D721Med (cell line): ENCODE data around the gene LTBP2.

Experiments used
- DNase-seq: peaks from one replicate; pipeline ENCODE4 v3.0.0; 2011; ENCODE audit warnings: low spot score; ENCODE audit not compliant: insufficient read length
- FAIRE-seq: peaks from 2 replicates; lab custom pipeline; 2011; peaks lifted over from hg19 to GRCh38; lab: Jason Lieb, UNC
- CTCF ChIP-seq: IDR thresholded peaks from 2 replicates; pipeline ENCODE4 v1.5.1; 2012; ENCODE audit warnings: mild to moderate bottlenecking, control low read depth; ENCODE audit not compliant: insufficient read depth; ENCODE audit errors: missing control alignments

LTBP2 gene

GRCh38 chr14:74605531-74606223 lies 6.4 kb downstream of the LTBP2 start:
- DNase-seq: no peak
- no peak for TF ChIP-seq CTCF
- FAIRE-seq: no peak

- FAIRE-seq: no peak
These were observed 7.1 kb downstream of the LTBP2 start for GRCh38 chr14:74604911-74605310.

DNA sequence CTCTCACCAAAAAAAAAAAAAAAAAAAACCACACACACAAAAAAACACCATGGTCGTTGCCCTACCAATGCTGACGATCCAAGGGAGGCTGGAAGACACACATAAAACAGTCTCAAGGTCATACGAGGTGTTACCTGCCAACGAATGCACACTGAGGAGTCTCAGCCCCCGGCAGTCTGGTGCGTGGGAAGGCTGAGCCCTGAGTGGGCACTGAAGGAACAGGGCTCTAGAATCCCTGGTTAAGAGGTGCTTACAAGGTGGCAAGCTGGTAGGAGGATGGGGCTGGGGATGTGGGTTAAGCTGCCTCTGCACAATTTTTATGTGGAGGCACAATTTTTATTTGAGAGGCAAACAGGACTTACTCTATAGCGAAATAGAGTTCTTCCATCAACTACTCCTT lies 7.9 kb downstream of the LTBP2 start:
- DNase-seq: no peak
- TF ChIP-seq CTCF: no peak
- no peak for FAIRE-seq

More at GRCh38 chr14:74604911-74605310, 7.1 kb downstream of the LTBP2 start:
- no peak for DNase-seq
- no peak for TF ChIP-seq CTCF

- TF ChIP-seq CTCF: no peak
- DNase-seq (no peak), FAIRE-seq (no peak)
These were observed 10.1 kb downstream of the LTBP2 start for GRCh38 chr14:74601982-74602381.

DNA sequence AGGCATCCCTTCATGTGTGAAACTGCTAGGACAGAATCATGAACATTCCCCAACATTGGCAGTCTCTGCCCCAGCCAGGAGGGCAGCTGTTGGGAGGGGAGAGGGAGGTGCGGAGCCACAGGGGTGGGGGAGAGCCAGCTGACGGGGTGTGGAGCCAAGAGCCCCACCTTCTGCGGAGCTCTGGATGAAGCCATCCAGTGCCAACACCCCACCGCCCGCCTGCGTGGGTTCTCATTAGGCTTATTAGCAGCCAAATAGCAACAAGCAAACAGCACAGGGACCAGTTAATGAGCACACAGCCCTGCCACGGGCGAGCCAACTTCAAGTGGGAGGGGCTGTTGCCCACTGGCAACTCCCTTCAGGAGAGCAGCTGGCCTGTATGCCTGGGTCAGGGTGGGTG lies 12.1 kb downstream of the LTBP2 start:
- TF ChIP-seq CTCF: no peak
- no peak for FAIRE-seq
- no peak for DNase-seq

- TF ChIP-seq CTCF: no peak
- FAIRE-seq: no peak
- DNase-seq: no peak
These were observed 12.7 kb downstream of the LTBP2 start for GRCh38 chr14:74599321-74599761.

DNA sequence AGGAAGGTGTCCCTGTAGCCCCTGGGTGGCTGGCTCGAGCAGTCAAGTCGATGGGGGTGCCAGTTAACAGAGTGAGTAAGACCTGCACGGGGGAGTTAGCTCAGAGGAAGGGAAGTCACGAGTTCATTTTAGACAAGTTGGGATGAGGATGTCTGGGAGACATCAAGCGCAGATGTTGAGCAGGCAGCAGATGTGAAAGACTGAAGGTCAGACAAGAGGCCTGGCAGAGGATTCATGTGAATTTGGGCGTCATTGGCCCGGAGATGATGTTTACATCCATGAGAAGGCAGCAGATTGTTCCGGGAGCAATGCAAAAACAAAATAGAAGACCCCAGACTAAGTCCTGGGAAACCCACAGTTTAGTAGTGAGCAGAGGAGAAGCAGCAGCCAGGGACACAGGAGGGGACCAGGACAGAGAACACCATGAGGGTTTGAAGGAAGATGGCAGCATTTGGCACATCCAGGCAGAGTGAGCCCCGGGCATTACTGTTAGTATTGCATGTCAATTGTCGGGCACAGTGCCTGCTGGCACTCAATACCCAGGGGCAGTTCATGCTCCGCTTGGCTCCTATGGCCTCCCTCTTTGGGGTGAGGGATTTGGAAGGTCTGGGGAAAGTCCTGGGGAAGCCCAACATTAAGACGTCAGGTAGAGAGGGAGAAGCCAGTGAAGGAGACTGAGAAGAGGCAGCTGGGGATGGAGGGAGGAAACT lies 15.1 kb downstream of the LTBP2 start:
- DNase-seq (no peak), FAIRE-seq (no peak)
- no peak for TF ChIP-seq CTCF
